Measurements from ENCODE around the gene RPUSD4. TPM values are rescaled to one million over a fixed set of nuclear protein-coding genes. Genes with fewer than 3 reads are reported as not detected.

Gene RPUSD4
- total and polyA plus RNA-seq, 2 experiments from 2014 or later, result 15.2 to 36.5 TPM

GRCh38 chr11:126210871-126211235, 597 bp downstream of the RPUSD4 start:
- peaks cover 21% of the 10 kb centered on the region for H3K36me3 ChIP-seq
- TF ChIP-seq, protein P1, sequence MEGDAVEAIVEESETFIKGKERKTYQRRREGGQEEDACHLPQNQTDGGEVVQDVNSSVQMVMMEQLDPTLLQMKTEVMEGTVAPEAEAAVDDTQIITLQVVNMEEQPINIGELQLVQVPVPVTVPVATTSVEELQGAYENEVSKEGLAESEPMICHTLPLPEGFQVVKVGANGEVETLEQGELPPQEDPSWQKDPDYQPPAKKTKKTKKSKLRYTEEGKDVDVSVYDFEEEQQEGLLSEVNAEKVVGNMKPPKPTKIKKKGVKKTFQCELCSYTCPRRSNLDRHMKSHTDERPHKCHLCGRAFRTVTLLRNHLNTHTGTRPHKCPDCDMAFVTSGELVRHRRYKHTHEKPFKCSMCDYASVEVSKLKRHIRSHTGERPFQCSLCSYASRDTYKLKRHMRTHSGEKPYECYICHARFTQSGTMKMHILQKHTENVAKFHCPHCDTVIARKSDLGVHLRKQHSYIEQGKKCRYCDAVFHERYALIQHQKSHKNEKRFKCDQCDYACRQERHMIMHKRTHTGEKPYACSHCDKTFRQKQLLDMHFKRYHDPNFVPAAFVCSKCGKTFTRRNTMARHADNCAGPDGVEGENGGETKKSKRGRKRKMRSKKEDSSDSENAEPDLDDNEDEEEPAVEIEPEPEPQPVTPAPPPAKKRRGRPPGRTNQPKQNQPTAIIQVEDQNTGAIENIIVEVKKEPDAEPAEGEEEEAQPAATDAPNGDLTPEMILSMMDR (IDR thresholded peaks at IDR 0.05; ENCODE audit: low read depth, low read length), result no peak
- peak; percentile 6 to 20 for DNase-seq (ENCODE audit: low read depth in 1 of 2, low spot score in 1 of 2)

DNA sequence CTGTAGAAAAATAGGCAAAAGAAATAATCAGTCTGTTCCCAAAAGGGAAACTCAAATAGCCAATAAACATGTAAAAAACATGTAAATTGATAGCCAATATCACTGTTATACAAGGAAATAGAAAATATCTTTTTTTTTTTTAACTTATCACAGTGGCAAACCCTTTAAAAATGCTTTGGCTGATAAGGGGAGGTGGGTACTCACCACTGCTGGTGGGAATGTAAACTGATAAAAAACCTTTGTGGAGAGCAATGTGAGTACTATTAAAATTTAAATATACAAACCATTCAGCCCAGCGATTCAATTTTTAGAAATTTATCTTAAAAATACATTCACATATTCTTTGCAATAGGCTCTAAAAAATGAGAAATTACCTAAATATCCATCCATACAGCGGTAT, 3.6 kb downstream of the RPUSD4 start:
- Histone ChIP-seq H3K4me3 (no peak overlapping the region), H3K4me1 (ENCODE audit: low read depth) (peaks cover 10% of the 10 kb centered on the region), H3K27me3 (no peaks in the 10 kb centered on the region), H3K27ac (no peak overlapping the region), H3K9me3 (ENCODE audit: low read depth) (no peaks in the 10 kb centered on the region), H3K36me3 (peaks cover 45% of the 10 kb centered on the region)
- DNase-seq (ENCODE audit: low read depth in 1 of 2, low spot score in 1 of 2), result no peak
- TF ChIP-seq, protein P1 (IDR thresholded peaks at IDR 0.05; ENCODE audit: low read depth, low read length), result no peak

More at GRCh38 chr11:126210871-126211235, 597 bp downstream of the RPUSD4 start:
- no peaks in the 10 kb centered on the region for H3K27me3 ChIP-seq
- peaks cover 10% of the 10 kb centered on the region for H3K4me1 ChIP-seq (ENCODE audit: low read depth)
- H3K27ac ChIP-seq, result peak overlapping the region; percentile 93
- H3K9me3 ChIP-seq (ENCODE audit: low read depth), result no peaks in the 10 kb centered on the region
- peak overlapping the region; percentile 95 for H3K4me3 ChIP-seq

GRCh38 chr11:126205359-126205758, 6.1 kb downstream of the RPUSD4 start:
- DNase-seq (ENCODE audit: low read depth in 1 of 2, low spot score in 1 of 2), result no peak
- Histone ChIP-seq H3K36me3 (peaks cover 53% of the 10 kb centered on the region), H3K9me3 (ENCODE audit: low read depth) (no peaks in the 10 kb centered on the region), H3K4me3 (no peak overlapping the region), H3K4me1 (ENCODE audit: low read depth) (no peaks in the 10 kb centered on the region), H3K27ac (no peak overlapping the region), H3K27me3 (no peaks in the 10 kb centered on the region)
- TF ChIP-seq, protein P1 (IDR thresholded peaks at IDR 0.05; ENCODE audit: low read depth, low read length), result no peak

DNA sequence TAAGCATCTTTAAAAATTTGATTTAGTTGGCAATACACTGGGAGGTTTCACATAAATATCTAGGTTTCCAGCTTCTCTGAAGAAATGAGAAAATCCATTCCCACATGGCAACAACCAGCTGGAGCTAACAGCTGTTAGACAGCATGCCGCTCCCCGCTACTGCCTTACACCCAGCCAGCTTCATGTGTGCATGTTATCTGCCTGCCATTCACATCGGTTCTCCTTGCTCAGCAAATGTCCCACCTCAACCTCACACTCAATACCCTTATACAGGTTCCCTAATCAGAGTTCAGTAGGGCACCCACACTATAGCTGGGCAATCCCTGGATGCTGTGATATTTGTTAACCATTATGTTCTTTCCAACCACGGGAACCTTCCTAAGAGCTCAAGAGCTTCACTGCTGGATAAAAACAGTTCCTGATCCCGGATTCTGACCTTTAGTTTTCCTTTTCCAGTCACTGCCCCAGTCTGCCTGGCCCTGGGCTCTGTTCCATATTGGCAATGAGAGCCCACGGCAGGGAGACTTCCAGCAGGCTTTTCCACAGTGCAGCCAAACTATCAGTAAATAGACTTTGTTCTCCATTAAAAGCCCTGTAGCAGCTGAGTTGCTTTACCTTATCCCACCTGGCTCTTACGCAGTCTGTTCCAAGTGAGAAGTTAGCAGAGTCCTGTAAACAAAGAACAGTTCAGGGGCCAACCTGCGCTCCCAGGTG, 8.6 kb downstream of the RPUSD4 start:
- H3K4me1 ChIP-seq (ENCODE audit: low read depth), result no peaks in the 10 kb centered on the region
- peaks cover 45% of the 10 kb centered on the region for H3K36me3 ChIP-seq
- H3K27me3 ChIP-seq, result no peaks in the 10 kb centered on the region
- no peaks in the 10 kb centered on the region for H3K9me3 ChIP-seq (ENCODE audit: low read depth)
- H3K27ac ChIP-seq, result no peak overlapping the region
- TF ChIP-seq, protein P1 (IDR thresholded peaks at IDR 0.05; ENCODE audit: low read depth, low read length), result no peak
- no peak for DNase-seq (ENCODE audit: low read depth in 1 of 2, low spot score in 1 of 2)
- no peak overlapping the region for H3K4me3 ChIP-seq

GRCh38 chr11:126198648-126199047, 12.8 kb downstream of the RPUSD4 start:
- no peaks in the 10 kb centered on the region for H3K27me3 ChIP-seq
- no peaks in the 10 kb centered on the region for H3K9me3 ChIP-seq (ENCODE audit: low read depth)
- TF ChIP-seq, protein P1 (IDR thresholded peaks at IDR 0.05; ENCODE audit: low read depth, low read length), result no peak
- no peaks in the 10 kb centered on the region for H3K4me1 ChIP-seq (ENCODE audit: low read depth)
- no peak for DNase-seq (ENCODE audit: low read depth in 1 of 2, low spot score in 1 of 2)
- H3K36me3 ChIP-seq, result peaks cover 18% of the 10 kb centered on the region
- H3K27ac ChIP-seq, result no peak overlapping the region
- no peak overlapping the region for H3K4me3 ChIP-seq
